Mesothelial cell of epicardium (in vitro differentiated cells): ENCODE data around the gene EYS. TPM values are rescaled to one million over a fixed set of nuclear protein-coding genes. Genes with fewer than 3 reads are reported as not detected.

Source experiments
- DNase-seq, 2 experiments: peaks; one replicate each; pipeline ENCODE4 v3.0.0; 2021; ENCODE audit warnings: low spot score in 2 of 2; ENCODE audit not compliant: unreplicated experiment in 2 of 2
- H3K27ac Mint-ChIP-seq: 2 replicates; pipeline ENCODE4 v1.8.0; 2021; ENCODE audit warnings: mixed read lengths
- H3K27me3 Mint-ChIP-seq: 2 replicates; pipeline ENCODE4 v1.8.0; 2021; ENCODE audit warnings: low read depth, mixed read lengths
- H3K36me3 Mint-ChIP-seq: 2 replicates; pipeline ENCODE4 v1.8.0; 2021; ENCODE audit warnings: mixed read lengths
- H3K4me1 Mint-ChIP-seq: 2 replicates; pipeline ENCODE4 v1.8.0; 2021; ENCODE audit warnings: mixed read lengths
- H3K4me3 Mint-ChIP-seq: 2 replicates; pipeline ENCODE4 v1.8.0; 2021; ENCODE audit warnings: mild to moderate bottlenecking, moderate library complexity, mixed read lengths
- H3K9me3 Mint-ChIP-seq: 2 replicates; pipeline ENCODE4 v1.8.0; 2021; ENCODE audit warnings: mixed read lengths
- CTCF ChIP-seq: fragments of 200-600 bp; sonication (generic); IDR thresholded peaks from one replicate; pipeline ENCODE4 v1.5.0; 2021; ENCODE audit warnings: antibody characterized with exemption; ENCODE audit not compliant: unreplicated experiment
- total RNA-seq: library from RNA; stranded (reverse); gene quantifications from 3 replicates; pipeline ENCODE4 v1.2.1, GENCODE V29; 2021

EYS gene
- total RNA-seq, 1 donor from 2014 or later, result 0.69 TPM

GRCh38 chr6:65285275-65285674 lies 421.8 kb downstream of the EYS start:
- H3K4me1 Mint-ChIP-seq, result no peaks in the 10 kb centered on the region
- H3K27me3 Mint-ChIP-seq, result no peaks in the 10 kb centered on the region
- no peak overlapping the region for H3K27ac Mint-ChIP-seq
- H3K36me3 Mint-ChIP-seq, result no peaks in the 10 kb centered on the region
- H3K9me3 Mint-ChIP-seq, result no peaks in the 10 kb centered on the region
- no peak overlapping the region for H3K4me3 Mint-ChIP-seq
- DNase-seq, result no peak
- no peak for TF ChIP-seq CTCF

GRCh38 chr6:65280060-65280459 lies 427.0 kb downstream of the EYS start:
- Mint-ChIP-seq H3K4me1 (no peaks in the 10 kb centered on the region), H3K36me3 (no peaks in the 10 kb centered on the region), H3K27ac (no peak overlapping the region), H3K27me3 (no peaks in the 10 kb centered on the region), H3K4me3 (no peak overlapping the region), H3K9me3 (no peaks in the 10 kb centered on the region)
- TF ChIP-seq CTCF, result no peak
- no peak for DNase-seq

- Mint-ChIP-seq H3K27ac (no peak overlapping the region), H3K4me3 (no peak overlapping the region), H3K9me3 (peaks cover 4% of the 10 kb centered on the region), H3K27me3 (no peaks in the 10 kb centered on the region), H3K4me1 (peaks cover 2% of the 10 kb centered on the region), H3K36me3 (peaks cover 2% of the 10 kb centered on the region)
- TF ChIP-seq CTCF, result no peak
- no peak for DNase-seq
Observed at GRCh38 chr6:65262241-65262640, 444.8 kb downstream of the EYS start.

- peaks cover 2% of the 10 kb centered on the region for H3K4me1 Mint-ChIP-seq
- TF ChIP-seq CTCF, result no peak
- H3K36me3 Mint-ChIP-seq, result peaks cover 2% of the 10 kb centered on the region
- no peak overlapping the region for H3K4me3 Mint-ChIP-seq
- H3K9me3 Mint-ChIP-seq, result peaks cover 4% of the 10 kb centered on the region
- no peak for DNase-seq
- no peaks in the 10 kb centered on the region for H3K27me3 Mint-ChIP-seq
- H3K27ac Mint-ChIP-seq, result no peak overlapping the region
Observed at GRCh38 chr6:65259982-65260381, 447.0 kb downstream of the EYS start.

DNA sequence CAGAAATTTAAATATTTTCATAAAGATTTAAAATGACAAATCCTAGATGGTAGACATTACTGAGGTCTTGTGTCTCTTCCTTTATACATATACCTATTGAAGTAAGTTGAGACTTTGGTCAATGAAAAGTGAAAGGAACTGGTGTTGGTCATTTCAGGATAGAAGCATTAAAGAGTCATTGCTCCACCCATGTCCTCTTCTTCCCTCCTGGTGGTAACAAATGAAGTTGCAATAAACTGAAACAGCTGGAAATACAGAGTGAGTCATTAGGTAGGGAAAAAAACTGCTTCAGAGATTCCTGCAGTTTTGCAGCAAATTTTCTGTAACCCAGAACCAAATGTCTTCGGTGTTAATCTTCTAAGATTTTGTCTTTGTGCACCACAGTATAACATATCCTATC lies 448.0 kb downstream of the EYS start:
- Mint-ChIP-seq H3K4me3 (no peak overlapping the region), H3K36me3 (peaks cover 2% of the 10 kb centered on the region), H3K4me1 (peaks cover 2% of the 10 kb centered on the region), H3K9me3 (peaks cover 4% of the 10 kb centered on the region), H3K27ac (no peak overlapping the region), H3K27me3 (no peaks in the 10 kb centered on the region)
- peak; percentile 19 for TF ChIP-seq CTCF
- no peak for DNase-seq

GRCh38 chr6:65253041-65253440 lies 454.0 kb downstream of the EYS start:
- Mint-ChIP-seq H3K9me3 (peaks cover 4% of the 10 kb centered on the region), H3K4me3 (no peak overlapping the region), H3K27me3 (no peaks in the 10 kb centered on the region), H3K36me3 (peaks cover 2% of the 10 kb centered on the region), H3K27ac (peak overlapping the region; percentile 8), H3K4me1 (peaks cover 14% of the 10 kb centered on the region)
- TF ChIP-seq CTCF, result no peak
- no peak for DNase-seq
